Heart left ventricle (tissue), 13 donors: ENCODE data around the gene UPF2.

ENCODE experiments used
- CTCF ChIP-seq, 12 donors: fragments of 200-600 bp; sonication (generic) in 4 of 12; IDR thresholded peaks; one replicate each; pipeline versions ENCODE4 v1.5.0 to v1.8.0; 2018 to 2022; ENCODE audit warnings: antibody characterized with exemption in 12 of 12, mild to moderate bottlenecking in 5 of 12
- POLR2A ChIP-seq, 2 donors: fragments of 450-650 bp; IDR thresholded peaks; one replicate each; pipeline ENCODE4 v1.6.1; 2017; ENCODE audit warnings: antibody characterized with exemption in 2 of 2, mild to moderate bottlenecking in 2 of 2, moderate library complexity in 2 of 2
- donor health status: ischemic (EF 13 %, LVEDD 7.1; RV severe dilation, severe dysfunction).
- donor health status: DM: no; HTN: yes; CAD: no.
- donor health status: DM: no; HTN: no; CAD: no.
- donor health status: ischemic (EF 25% LVEDD 6.9; RV normal size, moderate dysfunction).
- donor health status: ischemic (EF 25% LVEDD 5.7; RV mildly dilated, moderate dysfunction).
- donor health status: ischemic (EF 35%, LVEDD 5.7; RV mildly dilated, moderate dysfunction).
- donor health status: nonischemic (EF 11% LVEDD 7.7; RV severe dilation, severe dysfunction).
- donor health status: DM: yes; HTN: yes; CAD: no.
- donor health status: PGD.
- donor health status: ischemic (EF 29% LVEDD 5.4; RV normal size, mild dysfunction).
- donor health status: nonischemic (EF 23%, LVEDD 6.1; RV moderate dilation, normal function).

DNA sequence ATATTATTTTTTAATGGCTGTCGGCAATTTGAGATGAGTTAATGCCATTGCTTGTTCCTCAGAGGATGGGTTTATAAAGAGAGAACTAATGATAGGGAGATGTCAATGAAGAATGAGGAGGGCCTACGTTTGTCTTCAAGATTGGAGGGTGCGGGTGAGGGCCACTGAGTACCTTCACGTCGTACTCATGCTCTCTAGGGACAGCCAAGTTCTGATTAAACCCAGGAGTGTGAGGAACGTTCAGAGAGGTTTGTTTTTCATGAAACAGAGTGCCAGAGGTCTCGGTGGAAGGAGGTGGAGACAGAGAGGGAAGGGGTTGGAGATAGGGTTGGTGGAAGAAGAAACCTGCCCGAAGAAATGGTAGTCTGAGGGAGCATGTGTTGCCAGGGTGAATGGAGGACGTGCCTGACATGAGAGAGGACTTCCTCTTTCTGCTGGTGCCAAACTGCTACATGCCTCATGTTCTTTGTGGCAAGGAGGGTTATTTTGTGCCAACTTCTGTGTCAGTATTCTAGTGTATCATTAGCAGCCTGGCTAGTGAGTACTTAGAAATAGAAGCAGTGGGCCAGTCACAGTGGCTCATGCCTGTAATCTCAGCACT, 35.1 kb upstream of the UPF2 start:
- TF ChIP-seq CTCF (IDR thresholded peaks at IDR 0.05): no peak
- TF ChIP-seq POLR2A (IDR thresholded peaks at IDR 0.05): no peak
